HG02763 (cell line): ENCODE results near the gene DNMT3L.
"Not testable (repeated sequence)": the region's sequence is repeated elsewhere in the genome, so short reads cannot be mapped to it uniquely, and the experiment has no call there.

Experiments used
- ATAC-seq: cut with Tn5 transposase; IDR thresholded peaks from one replicate; pipeline ENCODE4 v1.9.1; 2021; ENCODE audit warnings: mild to moderate bottlenecking, moderate library complexity; ENCODE audit not compliant: unreplicated experiment

DNMT3L gene

DNA sequence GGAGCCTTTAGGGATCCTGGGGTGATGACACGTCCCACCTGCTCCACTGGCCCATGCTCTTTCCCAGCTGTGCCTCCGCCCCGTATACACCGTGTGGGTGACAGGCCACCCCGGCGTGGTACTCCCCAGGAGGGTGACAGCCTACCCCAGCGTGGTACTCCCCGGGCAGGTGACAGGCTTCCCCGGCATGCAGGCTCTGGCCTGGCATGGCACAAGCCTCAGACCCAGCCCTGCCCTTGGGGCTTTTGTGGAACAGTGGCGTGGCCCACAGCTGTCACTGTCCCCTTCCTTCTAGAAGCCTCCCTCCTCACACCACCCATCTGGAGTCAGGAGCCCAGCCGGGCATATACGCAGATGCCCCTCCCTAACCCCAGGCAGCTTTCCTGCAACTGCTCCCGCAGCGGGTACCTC, 33.5 kb upstream of the DNMT3L start:
- no peak for ATAC-seq

DNA sequence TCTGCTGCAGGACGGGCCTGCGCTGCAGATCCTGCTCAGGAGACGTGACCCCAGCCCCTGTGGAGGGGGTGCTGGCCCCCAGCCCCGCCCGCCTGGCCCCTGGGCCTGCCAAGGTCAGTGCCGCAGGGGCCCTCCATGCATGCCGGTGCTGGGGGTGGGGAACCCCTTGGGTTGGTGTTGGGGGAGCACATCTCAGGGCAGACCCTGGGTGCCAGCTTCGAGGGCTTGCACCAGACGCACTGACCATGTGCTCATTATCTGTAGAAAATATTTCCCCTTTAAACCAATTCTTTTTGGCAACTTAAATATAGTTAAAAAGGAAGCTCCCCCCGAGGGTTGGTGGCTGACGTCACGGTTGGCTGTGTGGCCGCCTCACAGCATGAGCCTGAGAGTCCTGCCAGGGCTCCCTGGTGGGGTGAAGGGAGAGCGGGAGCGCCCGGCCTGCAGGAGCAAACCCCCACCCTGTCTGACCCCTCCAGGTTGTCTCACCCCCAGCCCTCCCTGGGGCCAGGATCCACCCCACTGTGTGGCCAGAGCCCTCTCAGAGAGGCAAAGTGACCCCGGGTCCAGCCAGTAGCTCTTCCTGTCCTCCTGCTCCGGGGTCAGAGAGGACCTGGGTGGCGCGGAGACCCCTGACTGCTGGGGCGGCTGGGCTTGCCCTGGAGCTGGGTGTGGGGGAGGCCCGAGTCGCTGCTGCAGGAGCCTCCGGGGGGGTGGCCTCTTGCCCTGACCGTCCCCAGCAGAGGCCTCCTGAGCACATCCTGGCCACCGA, 32.9 kb upstream of the DNMT3L start:
- no peak for ATAC-seq

DNA sequence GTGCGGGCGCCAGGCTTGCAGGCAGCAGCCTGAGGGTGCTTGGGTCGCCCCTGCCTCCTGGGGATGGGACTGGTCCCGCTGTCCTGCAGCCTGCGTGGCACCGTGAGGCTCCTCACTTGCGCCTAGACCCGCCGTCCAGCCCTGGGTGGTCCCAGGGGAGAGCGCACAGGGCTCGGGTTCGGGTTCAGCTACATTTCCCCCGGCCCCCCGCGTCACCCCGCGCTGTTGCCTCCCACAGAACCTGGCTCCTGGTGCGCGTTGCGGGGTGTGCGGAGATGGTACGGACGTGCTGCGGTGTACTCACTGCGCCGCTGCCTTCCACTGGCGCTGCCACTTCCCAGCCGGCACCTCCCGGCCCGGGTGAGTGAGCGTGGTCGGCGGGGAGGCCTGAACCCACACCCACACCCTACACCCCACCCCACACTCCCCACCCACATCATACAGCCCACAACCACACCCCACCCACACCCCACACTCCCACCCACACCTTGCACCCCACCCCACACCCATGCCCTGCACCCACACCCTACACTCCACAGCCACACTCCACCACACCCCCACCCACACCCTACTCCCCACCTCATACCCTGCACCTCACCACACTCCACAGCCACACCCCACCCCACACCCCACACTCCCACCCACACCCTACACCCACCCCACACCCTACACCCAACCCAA, 32.0 kb upstream of the DNMT3L start:
- no peak for ATAC-seq

DNA sequence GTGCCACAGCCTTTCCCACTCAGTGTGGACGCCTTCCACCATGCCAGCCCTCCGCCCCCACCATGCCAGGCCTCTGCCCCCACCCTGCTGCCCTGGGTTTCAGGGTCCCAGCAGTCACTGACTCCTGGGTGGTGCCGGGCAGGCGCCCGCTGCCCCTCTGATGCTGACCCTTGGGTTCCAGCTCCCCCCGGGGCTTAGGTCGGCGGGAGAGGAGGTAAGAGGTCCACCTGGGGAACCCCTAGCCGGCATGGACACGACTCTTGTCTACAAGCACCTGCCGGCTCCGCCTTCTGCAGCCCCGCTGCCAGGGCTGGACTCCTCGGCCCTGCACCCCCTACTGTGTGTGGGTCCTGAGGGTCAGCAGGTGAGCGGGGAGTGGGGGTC, 31.1 kb upstream of the DNMT3L start:
- ATAC-seq: no peak

DNA sequence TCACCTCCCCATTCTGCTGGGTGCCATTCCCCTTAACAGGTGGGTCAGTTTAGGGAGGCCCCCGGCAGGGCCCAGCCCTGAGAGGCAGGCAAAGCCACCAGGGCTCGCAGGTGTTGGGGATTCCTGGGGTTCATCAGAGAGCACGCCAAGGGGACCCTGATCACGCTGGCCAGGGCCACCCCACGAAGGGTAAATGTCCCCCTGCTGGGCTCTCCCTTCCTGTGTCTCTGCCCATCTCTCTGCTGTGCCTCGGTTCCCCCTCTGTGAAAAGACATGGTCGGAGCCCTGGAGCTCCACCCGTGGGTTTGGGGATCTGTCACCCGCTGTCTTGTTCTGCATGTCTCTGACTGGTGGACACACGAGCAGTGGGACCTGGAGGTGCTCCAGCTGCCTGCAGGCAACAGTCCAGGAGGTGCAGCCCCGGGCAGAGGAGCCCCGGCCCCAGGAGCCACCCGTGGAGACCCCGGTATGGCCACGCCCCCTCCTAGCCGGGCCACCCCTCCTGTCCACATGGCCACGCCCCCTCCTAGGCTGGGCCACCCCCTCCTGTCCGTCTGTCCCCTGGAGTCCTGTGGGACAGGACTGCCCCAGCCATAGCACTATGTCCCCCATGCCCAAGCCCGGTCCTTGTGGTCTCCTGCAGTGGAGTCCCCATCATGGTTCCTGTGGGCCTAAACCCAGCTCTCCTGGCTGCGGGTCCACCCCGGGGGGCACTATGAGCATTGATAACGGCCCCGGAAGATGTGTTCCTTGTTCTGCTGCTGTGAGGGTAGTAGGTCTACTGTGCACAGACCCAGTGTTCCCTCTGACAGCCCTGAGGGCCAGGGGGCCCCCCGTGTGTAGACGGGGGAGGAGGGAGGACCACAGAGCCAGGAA, 30.5 kb upstream of the DNMT3L start:
- ATAC-seq: no peak

DNA sequence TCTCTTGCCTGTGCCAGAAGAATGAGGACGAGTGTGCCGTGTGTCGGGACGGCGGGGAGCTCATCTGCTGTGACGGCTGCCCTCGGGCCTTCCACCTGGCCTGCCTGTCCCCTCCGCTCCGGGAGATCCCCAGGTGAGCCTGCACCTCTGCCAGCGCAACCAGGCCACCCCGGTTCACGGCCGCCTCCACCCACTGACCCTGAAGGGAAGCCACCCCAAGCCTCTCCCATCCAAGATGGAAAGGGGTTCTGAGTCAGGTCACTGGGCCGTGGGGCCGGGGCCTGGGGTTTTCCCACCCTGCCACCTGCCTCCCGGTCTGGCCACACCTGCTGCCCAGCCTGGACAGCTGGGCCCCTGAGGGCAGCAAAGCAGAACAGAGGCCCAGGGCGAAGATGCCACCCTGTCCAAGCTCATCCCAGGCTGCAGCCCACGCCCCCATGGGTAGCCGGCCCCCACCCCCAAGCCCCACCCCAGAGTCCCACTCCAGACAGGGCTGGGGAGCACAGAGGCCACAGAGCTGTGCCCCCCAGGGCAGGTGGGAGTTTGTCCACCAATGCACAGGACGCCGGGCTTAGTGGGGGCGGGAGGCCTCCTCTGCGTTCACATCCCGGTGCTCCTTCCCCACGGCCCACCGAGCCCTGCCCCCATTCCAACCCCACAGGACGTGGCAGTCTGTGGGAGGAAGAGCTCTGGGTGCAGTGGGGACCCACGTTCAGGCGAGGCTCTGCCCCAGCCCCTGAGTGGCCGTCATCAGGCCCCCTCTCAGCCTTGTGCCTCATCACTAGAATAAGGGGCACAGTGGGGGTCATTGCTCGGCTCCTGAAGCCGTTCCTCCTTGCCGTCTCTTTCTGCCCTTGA, 29.6 kb upstream of the DNMT3L start:
- ATAC-seq: no peak

DNA sequence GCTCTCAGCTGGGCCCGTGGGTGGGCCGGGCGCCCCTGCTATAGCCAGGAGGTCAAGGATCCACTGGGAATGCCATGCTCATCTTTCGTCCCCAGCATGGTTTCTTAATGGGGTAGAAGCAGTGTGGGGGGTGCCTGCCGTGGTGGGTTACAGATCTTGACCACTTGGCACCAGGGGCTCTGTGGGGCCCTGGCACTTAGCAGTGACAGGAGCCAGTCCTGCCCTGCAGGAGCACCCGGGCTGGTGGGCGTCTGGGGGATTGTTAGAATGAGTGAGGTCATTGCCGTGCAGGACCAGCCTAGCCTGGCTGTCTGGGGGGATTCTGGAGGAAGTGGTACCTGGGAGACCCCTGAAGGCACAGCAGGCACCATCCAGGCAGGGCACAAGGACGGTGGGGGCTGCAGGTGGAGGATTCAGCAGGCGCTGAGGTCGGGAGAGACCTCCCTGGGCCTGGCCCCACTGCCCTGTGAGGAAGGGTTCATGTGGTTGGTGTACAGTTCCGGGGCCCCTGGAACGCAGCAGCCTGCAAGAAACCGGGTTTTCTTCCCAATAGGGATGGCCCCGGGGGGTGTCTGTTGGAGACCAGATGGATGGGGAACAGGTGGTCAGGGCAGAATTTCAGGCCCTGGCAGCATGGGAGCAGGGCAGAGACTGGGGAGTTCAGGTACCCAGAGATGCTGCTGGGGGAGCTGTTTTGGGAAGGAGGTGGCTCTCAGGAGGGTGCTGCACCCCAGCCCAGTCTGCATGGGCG, 28.8 kb upstream of the DNMT3L start:
- no peak for ATAC-seq

DNA sequence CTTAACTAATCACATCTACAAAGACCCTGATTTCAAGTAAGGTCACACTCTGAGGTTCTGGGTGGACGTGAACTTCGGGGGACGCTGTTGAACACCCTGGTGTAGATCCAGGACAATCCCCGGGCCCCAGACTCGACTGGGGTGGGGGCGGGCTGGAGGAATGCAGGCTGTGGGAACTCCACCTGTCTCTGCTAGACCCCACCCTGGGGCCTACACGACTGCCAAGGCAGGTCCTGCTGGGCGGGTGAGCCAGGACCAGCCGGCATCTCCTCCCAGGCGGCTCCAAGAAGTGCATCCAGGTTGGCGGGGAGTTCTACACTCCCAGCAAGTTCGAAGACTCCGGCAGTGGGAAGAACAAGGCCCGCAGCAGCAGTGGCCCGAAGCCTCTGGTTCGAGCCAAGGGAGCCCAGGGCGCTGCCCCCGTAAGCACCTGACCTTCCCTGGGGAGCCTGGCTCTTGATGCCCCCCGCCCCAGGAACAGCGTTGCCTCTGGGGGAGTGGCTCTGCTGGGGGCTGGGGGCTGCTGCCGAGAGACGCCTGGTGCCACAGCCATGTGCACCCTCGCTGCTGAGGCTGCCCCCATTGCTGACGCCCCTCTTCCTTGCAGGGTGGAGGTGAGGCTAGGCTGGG, 27.8 kb upstream of the DNMT3L start:
- ATAC-seq: no peak

DNA sequence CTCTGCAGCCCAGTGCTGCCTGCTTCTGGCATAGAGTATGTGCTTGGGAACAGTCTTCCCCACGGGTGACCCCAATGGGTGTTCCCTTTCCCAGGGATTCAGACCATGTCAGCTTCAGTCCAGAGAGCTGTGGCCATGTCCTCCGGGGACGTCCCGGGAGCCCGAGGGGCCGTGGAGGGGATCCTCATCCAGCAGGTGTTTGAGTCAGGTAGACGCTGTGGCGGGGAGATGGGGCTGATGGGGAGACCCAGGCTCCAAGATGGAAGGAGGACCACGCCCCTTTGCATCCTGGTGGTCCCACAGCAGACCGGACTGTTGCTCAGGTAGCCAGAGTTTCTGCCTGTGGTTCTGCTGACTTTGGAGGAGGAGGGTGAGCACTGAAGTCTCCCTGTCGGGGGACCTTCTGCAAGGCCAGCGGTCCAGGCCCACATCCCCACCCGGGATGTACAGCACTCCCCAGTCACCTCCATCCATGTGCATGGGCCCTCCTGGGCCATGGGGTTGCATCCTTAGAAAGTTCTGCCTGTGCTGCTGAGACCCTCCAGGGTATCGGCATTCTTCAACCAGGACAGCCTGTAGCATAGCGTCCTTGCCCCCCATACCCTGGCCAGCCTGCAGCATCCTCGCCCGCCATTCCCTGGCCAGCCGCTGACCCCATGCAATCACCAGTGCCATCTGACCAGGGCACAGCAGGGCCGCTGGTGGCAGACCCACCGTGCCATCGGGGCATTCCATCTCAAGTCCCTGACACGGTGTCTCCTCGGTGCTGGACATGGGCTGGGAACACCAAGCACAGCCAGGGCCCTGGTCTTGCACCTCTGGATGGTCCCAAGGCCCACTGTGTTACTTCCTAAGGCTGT, 26.8 kb upstream of the DNMT3L start:
- ATAC-seq: no peak

DNA sequence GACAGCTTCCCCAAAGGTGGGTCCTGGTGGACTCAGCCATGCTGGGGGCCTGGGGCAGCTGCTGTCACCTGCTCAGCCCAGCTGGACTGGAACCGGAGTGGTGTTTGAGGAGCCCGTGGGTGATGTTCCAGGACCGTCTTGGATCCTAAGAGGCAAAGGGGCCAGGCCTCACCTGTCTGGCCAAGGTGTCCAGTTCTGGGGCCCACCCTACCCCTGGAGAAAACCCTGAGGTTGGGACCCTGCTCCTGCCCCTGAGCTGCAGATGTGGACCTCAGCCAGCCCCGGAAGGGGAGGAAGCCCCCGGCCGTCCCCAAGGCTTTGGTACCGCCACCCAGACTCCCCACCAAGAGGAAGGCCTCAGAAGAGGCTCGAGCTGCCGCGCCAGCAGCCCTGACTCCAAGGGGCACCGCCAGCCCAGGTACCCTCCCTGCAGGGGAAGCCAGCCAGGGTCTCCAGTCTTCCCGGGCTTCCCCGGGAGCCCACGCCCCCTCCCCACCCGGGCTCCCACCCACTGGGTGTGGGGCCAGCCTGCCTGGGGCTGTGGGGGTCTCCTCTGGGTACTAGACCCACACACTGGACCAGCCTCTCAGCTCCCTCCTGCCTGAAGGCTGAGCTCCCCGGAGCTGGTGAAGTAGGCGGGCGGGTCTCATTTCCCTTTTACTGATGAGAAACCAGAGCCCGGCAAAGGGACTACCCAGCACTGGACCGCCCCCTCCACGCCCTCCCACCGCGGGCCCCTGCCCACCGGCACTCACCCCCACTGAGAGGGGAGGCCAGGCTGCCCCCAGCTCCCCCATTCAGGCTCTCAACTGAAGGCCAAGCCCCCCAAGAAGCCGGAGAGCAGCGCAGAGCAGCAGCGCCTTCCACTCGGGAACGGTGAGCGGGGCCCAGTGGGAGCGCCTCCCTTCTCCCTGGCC, 25.3 kb upstream of the DNMT3L start:
- no peak for ATAC-seq

DNA sequence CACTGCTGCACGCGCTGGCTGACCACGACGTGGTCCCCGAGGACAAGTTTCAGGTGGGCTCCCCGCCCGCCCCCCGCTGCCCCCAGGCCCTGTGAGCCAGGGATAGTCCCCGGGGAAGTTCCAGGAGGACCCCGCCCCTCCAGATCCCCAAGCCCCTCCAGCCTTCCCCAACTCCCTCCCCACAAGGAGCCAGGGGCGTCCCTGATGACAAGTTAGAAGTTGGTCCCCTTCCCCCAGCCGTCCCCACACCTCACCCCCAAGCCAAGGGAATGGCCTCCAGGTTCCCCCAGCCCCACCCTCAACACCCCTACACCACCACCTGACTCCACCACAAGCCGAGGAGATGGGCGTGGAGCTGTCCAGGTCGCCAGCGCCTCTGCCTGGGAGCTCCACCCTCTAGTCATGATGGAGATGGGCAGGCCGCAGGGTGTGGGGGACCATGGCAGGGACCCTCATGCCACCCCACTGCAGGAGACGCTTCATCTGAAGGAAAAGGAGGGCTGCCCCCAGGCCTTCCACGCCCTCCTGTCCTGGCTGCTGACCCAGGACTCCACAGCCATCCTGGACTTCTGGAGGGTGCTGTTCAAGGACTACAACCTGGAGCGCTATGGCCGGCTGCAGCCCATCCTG, 24.5 kb upstream of the DNMT3L start:
- no peak for ATAC-seq

DNA sequence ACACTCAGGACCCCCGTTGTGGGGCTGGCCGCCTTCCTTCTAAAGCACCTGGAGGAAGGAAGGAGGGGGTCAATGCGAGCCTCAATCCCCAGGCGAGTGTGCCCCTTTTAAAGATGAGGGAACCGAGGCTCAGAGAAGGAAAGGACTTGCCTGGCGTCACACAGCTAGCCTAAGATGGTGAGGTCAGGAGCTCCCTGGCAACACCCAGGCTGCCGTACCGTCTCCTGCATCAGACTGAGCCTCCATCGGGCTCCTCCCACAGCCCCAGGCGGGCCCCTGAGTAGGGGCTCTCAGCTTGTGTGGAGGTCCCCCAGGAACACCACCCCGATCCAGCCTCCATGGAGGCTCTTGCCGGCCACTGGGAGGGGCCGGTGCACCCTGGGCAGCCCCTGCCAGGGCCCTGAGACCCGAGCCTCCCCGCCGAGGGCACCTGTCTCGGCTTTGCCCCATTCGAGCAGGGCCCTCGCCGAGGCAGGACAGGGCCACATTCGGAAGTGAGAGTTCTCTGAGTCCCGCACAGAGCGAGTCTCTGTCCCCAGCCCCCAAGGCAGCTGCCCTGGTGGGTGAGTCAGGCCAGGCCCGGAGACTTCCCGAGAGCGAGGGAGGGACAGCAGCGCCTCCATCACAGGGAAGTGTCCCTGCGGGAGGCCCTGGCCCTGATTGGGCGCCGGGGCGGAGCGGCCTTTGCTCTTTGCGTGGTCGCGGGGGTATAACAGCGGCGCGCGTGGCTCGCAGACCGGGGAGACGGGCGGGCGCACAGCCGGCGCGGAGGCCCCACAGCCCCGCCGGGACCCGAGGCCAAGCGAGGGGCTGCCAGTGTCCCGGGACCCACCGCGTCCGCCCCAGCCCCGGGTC, 23.7 kb upstream of the DNMT3L start, which contains the start of gene AIRE:
Gene AIRE, plus strand, starts transcription at position 739 of the 855 bp plus-strand sequence. CDS start 131 bp downstream, outside the sequence.
- no peak for ATAC-seq

DNA sequence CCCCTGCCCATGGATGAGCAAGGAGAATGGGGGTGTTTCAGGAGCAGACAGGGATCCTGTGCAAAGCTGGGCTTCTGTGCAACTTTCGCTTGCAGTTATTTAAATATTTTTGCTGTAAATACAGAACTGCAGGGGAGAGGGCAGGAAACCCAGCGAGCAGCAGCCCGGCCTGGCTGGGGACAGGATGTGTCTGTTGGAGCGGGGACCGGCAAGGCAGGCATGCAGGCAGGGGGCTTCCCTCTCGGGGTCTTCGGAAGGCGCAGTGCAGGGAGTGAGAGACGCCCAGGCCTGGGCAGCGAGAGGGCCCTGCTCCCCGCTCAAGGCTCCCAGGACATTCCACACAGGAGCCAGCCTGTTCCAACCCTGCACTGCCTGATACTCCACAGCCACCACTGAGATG, 22.3 kb upstream of the DNMT3L start:
- no peak for ATAC-seq

DNA sequence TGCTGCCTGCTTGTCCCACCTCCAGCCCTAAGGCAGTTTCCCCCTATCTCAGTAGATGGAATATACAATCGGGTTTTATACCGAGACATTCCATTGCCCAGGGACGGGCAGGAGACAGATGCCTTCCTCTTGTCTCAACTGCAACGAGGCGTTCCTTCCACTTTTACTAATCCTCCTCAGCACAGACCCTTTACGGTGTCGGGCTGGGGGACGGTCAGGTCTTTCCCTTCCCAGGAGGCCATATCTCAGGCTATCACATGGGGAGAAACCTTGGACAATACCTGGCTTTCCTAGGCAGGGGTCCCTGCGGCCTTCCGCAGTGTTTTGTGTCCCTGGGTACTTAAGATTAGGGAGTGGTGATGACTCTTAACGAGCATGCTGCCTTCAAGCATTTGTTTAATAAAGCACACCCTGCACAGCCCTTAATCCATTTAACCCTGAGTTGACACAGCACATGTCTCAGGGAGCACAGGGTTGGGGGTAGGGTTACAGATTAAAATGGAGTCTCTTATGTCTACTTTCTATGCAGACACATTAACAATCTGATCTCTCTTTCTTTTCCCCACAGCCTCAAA, 21.6 kb upstream of the DNMT3L start:
- ATAC-seq: not testable (repeated sequence)

DNA sequence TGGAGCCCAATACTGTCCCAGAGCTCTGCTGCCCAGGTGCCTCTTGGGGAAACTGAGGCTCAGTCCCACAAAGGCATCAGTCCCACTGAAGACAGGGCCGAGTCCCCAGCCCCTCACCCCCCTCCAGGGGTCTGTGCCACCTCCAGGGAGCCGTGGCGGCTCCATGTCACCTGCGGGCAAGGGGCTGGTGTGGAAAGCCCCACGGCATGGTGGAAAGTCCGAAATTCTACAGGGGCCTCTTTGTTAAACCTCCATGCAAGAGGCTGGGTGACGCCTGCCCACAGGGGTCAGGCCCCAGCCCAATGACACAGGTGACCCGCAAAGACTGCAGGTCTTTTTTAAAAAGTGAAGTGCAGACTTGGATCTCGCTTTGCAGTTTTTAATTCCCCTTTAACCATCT, 20.7 kb upstream of the DNMT3L start:
- ATAC-seq: no peak

DNA sequence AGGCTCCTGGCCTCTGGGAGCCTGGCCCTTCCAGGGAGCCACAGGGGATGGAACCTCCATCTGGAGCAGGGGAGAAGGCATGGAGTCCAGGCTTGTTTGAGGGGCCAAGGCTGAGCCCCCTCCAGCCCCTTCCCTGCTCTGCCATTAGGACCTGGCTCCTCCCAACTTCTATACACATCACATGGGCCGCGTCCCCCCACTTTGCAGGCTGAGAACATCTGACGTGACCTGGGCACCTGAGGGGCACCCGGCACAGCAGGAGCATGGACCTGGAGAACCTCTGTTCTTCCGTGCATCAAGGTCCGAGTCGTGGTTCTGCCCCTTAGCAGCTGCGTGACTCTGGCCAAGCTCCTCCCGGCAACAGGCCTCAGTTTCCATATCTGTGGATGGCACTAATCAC, 20.1 kb upstream of the DNMT3L start:
- no peak for ATAC-seq
